DMS153 treated with DMSO at 0.1 percent for 48 hours (cell line): Measurements from ENCODE around the gene PPIP5K1.

Experiments used
- DNase-seq: peaks from one replicate; lab custom pipeline; 2025; ENCODE audit not compliant: unreplicated experiment; lab: John Stamatoyannopoulos, UW

Gene PPIP5K1

DNA sequence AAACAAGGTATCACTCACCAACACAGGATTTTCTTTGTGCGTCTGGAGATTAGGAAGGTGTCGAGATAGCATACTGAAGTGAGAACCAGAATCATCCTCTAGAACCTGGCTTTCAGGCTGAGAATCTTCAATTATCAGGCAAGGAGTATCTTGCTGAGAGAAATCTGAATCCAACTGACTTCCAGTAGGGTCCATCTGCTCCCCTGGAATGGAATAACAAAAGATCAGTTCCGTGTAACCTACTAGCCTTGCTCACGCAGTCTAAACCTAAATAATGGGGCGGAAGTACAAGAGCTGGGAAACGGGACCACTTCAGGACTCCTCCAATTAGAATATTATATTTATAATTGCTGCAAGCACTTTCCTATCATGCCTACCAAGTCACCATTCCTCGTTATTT, 97.7 kb downstream of the PPIP5K1 start:
- DNase-seq = no peak

DNA sequence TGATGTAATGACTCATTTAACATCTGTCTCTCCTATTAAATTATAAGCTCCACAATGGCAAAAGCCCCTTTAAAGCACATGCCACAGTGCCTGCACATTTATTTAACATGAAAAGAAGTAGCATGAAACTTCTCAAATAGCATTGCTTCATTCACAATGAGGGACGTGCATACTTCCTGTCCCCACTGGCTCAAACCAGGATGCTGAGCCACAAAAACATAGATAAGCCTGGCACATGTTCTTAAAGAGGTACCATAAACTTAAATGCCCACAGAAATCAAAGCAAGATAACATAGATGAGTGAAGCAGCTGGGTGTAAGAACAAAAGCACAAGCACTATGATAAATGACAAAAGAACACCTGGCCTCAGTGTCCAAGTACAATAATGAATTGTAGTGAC, 100.8 kb downstream of the PPIP5K1 start:
- DNase-seq = no peak

- DNase-seq = no peak
Measured at GRCh38 chr15:43488790-43489189, 101.2 kb downstream of the PPIP5K1 start.

DNA sequence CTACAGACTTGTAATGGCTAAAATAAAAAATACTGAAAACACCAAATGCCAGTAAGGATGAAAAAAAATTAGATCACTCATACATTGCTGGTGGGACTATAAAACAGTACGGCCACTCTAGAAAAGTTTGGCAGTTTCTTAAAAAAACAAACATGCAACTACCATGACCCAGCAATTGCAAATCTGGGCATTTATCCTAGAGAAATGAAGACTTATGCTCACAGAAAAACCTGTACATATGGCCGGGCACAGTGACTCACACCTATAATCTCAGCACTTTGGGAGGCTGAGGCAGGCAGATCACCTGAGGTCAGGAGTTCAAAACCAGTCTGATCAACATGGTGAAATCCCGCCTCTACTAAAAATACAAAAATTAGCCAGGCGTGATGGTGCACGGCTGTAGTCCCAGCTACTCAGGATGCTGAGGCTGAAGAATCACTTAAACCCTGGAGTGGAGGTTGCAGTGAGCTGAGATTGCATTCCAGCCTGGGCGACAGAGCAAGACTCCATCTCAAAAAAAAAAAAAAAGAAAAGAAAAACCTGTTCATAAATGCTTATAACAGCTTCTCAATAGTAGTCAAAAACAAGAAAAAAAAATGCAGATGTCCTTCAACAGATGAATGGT, 102.6 kb downstream of the PPIP5K1 start:
- DNase-seq = no peak

DNA sequence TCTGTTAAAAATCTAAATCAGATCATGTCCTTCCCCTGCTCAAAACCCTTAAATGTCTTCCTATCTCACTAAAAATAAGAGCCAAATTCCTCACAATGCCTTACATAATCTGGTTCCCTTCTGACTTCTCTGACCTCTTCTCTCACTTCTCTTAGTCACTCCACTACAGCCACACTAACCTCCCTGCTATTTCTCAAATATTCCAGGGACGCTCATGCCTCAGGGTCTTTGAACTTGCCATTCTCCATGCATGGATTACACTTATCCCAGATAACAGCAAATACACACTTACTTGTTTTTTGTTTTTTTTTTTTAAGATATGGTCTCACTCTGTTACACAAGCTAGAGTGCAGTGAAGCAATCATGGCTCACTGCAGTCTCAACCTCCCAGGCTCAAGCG, 105.6 kb downstream of the PPIP5K1 start:
- DNase-seq = no peak
